Purkinje cell (primary cell): ENCODE results near the gene TNF. TPM values are rescaled to one million over a fixed set of nuclear protein-coding genes. Genes with fewer than 3 reads are reported as not detected.

Experiments
- polyA plus RNA-seq: library from polyadenylated mRNA; unstranded; fragments of >200 nt; fragmentation: Nextera tagmentation; gene quantifications from 2 replicates; pipeline ENCODE4 v1.2.1, GENCODE V29; 2014

The TNF gene
- polyA plus RNA-seq = not detected in 2 replicates

DNA sequence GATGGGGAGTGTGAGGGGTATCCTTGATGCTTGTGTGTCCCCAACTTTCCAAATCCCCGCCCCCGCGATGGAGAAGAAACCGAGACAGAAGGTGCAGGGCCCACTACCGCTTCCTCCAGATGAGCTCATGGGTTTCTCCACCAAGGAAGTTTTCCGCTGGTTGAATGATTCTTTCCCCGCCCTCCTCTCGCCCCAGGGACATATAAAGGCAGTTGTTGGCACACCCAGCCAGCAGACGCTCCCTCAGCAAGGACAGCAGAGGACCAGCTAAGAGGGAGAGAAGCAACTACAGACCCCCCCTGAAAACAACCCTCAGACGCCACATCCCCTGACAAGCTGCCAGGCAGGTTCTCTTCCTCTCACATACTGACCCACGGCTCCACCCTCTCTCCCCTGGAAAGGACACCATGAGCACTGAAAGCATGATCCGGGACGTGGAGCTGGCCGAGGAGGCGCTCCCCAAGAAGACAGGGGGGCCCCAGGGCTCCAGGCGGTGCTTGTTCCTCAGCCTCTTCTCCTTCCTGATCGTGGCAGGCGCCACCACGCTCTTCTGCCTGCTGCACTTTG lies at the start of gene TNF:
TNF (plus strand) TSS at position 231 of the 567 bp plus-strand sequence; CDS start at position 408, 177 bp downstream.

DNA sequence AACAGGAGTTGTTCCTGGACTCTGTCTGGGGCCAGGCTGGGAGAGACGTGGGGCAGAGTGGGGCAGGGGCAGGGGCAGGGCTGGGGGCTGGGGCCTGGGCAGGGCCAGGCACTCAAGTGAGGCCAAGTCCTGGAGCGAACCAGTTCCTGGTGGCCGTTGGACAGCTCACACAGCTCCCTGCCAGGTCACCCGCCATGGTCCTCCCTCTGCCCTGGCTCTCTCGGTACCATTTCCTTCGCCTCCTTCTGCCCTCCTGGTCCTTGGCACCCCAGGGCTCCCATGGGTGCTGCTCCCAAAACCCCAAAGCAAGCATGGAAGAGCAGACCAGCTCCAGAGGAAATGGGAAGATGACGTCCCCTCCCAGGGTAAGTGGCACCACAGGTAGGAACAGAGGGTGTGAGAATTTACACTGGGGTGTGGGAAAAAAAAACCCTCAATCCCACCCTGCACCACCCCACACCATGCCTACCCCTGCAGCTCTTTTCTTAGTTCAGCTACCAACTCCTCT lies 46.5 kb upstream of the TNF start, which contains the start of gene MCCD1:
MCCD1 (plus strand) TSS at position 142 of the 508 bp plus-strand sequence; CDS start at position 195, 53 bp downstream.

DNA sequence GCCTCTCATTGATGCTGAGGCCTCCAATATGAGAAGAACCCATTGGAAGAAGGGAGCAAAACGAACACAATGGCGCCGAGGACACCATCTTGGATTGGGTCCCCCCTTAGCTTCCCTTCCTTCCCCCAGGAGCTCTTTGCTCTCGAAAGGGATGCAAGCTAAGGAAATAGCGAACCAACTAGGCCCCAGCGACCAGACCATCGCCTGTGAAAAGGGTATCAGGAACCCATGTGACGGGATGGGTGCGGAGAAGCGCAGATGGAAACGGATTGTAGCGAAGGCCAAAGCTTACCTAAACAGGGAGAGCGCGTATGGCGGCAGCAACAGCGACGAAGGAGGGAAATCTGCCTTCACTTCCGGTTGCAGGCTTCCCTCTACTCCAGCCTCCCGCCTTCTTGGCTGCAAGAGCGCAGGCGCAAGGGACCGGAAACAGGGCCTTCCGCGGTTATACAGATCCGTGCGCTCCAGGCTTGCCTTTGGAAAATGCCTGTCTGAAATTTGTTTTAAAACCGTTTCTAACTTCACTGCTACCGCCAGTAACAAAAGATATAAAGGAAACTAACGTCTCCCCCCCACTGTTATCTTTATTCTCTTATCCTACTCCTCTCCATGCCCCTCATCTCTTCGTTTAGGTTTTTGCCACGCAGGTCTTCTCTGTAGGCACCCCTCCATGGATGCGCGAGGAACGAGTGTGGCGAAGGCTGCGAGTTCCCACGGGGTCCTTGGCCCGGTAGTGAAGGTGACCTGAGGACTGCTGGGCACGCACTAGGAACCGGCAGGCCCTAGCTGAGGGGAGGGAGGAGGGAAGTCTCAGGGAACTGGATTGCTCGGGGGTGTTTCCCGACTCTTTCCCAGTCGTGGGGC lies 33.5 kb upstream of the TNF start, which contains the start of gene DDX39B:
DDX39B (minus strand) TSS at position 346 of the 864 bp plus-strand sequence. CDS start 1,471 bp downstream, outside the sequence.

DNA sequence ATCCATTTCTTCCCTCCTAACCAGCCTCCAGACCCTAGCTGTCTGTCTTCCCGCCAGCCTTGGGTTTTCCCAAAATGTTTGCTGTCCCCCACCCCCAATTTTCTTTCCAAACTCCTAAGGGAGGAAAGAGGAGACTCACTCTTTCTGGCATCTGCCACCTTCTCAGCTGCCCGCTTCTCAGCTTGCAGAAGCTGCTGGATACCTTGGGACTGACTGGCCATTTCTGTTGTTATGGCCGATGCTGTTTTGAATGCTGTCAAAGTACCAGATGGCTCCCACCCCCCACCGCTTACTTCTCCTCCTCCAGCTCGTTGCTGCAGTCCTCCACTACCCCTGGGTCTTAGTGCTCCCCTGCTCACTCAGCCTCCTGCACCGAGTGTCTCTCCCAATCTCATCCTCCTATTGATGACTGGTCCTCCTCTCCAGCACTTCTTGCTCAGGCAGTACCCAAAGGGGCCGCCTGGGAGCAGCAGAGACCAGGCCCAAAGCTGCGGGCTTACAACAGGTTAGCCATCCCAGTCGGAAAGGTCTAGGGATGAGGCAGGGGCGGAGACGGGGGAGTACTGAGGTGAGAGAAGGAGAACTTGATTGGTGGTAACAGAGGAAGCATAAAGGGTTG lies 28.9 kb upstream of the TNF start, which contains the start of gene ATP6V1G2:
ATP6V1G2 (minus strand) TSS at position 270 of the 619 bp plus-strand sequence; CDS start at position 221, 49 bp downstream.

DNA sequence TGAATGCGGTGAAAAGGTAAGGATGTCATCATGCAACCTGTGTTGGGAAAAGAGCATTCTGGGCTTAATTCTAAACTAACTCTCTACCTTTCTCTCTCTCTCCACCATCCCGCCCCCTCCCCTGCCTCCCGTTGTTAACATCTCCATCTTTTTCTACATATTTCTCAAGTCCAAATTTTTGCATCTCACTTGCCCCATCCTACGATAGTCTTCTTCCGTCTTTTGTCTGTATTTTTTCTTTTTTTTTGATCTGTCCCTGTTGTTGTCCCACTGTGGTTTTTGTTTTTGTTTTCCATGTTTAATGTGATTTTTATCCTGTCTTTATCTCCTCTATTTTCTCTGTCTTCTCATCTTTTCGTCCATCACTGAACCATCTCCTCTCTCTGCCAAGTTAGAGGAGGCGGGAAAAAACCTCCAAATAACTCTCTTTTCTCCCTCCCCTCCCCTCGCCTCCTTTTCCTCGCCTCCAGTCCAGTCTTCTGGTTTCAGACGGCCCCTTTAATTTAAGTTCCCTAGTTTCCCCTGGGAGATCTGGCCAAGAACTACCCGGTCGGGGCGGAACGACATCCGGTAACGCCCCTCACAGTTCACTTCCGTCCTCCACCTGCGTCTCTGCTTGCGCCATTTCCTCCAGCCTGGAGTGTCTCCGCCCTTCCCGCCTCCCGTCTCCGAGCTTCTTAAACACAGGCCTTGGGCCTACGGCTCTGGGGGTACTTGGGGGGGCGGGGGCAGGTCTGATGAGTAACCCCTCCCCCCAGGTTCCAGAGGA lies 28.2 kb upstream of the TNF start, which contains the start of gene NFKBIL1:
NFKBIL1 (plus strand) TSS at position 651 of the 769 bp plus-strand sequence; CDS start at position 738, 87 bp downstream.

DNA sequence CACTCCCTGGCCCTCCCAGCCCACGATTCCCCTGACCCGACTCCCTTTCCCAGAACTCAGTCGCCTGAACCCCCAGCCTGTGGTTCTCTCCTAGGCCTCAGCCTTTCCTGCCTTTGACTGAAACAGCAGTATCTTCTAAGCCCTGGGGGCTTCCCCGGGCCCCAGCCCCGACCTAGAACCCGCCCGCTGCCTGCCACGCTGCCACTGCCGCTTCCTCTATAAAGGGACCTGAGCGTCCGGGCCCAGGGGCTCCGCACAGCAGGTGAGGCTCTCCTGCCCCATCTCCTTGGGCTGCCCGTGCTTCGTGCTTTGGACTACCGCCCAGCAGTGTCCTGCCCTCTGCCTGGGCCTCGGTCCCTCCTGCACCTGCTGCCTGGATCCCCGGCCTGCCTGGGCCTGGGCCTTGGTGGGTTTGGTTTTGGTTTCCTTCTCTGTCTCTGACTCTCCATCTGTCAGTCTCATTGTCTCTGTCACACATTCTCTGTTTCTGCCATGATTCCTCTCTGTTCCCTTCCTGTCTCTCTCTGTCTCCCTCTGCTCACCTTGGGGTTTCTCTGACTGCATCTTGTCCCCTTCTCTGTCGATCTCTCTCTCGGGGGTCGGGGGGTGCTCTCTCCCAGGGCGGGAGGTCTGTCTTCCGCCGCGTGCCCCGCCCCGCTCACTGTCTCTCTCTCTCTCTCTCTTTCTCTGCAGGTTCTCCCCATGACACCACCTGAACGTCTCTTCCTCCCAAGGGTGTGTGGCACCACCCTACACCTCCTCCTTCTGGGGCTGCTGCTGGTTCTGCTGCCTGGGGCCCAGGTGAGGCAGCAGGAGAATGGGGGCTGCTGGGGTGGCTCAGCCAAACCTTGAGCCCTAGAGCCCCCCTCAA lies 3.1 kb upstream of the TNF start, which contains the start of gene LTA:
LTA (plus strand) TSS at position 249 of the 871 bp plus-strand sequence; CDS start at position 703, 454 bp downstream.

DNA sequence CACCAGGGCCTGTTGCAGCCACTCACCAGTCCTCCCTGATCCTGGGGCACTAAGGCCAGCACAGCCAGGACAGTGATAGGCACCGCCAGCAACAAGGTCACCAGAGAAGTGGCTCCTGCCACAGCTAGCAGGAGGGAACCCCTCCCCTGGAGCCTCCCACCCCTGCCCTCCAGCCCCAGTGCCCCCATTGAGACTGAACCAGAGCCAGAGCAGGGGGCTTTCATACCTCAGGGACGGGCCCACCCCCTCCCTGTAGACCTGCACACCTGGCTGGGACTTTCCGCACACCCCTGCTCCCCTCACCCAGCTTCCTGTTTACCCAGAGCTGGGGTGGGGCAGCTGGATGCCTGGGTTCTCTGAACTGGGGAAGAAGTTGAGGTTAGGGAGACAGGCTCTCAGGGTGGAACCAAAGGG lies 6.9 kb downstream of the TNF start, which contains the start of gene LTB:
LTB (minus strand) TSS at position 195 of the 414 bp plus-strand sequence; CDS start at position 188, 7 bp downstream.

DNA sequence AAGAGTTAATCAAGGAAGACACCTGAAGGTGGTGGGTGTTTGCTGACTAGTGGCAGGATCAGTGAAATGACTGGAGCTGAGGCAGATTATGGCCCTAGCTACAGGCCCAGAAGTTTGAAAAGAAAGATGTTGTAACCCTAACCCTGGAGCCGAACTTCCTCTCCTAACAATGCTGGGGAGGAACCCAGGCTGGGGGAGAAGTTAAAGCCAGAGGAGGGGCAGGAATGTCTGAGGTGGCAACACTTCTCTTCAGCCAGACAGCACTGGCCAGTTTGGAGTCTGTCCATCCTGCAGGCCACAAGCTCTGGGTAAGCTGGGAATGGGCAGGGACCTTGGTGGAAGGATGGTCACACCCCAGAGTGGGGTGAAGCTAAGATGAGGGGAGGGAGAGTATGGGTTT lies 10.6 kb downstream of the TNF start, which contains the start of gene LST1:
LST1 (plus strand) TSS at position 270 of the 400 bp plus-strand sequence. CDS start 1,023 bp downstream, outside the sequence.

DNA sequence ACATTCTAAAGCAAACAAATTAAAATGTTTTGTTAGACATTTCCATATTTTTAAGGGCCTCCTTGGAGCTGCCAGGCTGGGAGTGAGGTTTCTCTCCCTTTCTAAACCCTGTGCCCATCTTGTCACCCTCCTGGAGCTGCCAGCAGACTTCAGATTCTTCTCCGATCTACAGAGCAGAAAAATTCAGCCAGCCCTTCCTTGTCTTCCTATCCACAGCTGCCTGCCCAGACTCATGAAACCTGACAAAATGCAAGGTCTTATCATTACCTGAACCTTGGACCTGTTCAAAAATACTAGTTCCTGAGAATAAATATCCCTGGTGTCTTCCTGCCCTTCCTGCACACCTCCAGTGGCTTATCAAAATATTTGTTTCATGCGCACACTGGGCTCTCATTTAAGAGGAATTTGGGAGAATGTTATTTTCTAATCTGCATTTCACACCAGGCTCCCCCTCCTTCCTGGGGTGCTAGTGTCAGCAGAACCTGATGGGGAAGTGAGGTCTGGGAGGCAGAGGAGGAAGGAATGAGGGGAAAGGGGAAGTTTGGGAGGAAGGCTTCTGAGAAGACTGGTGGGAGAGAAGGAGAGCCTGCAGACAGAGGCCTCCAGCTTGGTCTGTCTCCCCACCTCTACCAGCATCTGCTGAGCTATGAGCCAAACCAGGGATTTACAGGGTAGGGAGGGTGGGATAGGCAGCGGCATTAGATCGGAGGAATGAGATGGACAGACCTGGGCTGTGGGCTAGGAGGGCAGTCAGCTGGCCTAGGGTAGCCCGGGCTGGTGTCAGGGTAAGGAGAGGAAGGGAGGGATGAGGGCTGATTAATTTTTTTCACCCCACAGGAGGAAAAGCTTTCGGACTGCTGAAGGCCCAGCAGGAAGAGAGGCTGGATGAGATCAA lies 39.6 kb downstream of the TNF start, which contains the start of gene AIF1:
AIF1 (plus strand) TSS at position 551 of the 895 bp plus-strand sequence; CDS start at position 647, 96 bp downstream.

DNA sequence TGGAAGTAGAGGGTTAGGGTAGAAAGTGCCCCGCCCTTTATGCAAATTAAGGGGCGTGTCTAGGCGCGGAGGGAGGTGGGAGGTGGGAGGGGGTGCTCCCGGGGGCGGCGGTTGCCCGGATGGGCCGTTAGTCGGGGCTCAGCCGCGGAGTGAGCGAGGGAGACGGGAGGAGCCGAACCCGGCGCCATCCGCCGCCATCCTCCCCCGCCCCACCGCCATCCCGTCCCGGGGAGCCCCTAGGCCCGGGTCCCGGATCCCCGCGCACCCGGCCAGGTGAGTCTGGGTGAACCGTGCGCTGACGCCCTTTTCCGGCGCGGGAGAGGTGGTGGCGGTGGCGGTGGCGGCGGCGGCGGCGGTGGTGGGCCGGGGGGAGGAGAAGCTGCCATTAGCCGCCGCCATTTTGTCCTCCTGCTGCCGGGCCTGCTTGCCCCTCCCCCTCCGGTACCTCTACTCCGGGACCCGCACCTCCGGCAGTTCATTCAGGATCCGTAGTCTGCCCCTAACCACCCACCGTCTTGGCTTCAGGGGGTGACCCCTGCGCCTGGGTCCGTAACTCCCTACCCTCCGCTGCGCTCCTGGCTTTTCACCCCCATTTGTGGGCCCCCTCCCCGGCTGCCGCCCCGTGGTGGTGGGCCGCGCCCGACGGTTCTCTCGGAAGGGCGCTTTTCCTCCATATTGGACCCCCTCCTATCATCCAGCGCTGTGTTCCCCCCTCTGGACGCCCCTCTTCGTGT lies 45.4 kb downstream of the TNF start, which contains the start of gene PRRC2A:
PRRC2A (plus strand) TSS at position 130 of the 734 bp plus-strand sequence. CDS start 2,075 bp downstream, outside the sequence.

Other genes with a start within 250 kb of the TNF start
- 164 and 256 TPM in 2 replicates for gene HLA-B, start 218.4 kb upstream of the TNF start, polyA plus RNA-seq
- 0.32 TPM in 1 of 2 replicates, not detected in the other for gene MICA, start 172.0 kb upstream of the TNF start, polyA plus RNA-seq
- not detected in 2 replicates for gene MICB, start 77.4 kb upstream of the TNF start, polyA plus RNA-seq
- not detected in 2 replicates for gene MCCD1, start 46.6 kb upstream of the TNF start, polyA plus RNA-seq
- 76.0 and 88.5 TPM in 2 replicates for gene DDX39B, start 33.6 kb upstream of the TNF start, polyA plus RNA-seq
- 154 and 211 TPM in 2 replicates for gene ATP6V1G2, start 29.0 kb upstream of the TNF start, polyA plus RNA-seq
- 0.62 and 0.75 TPM in 2 replicates for gene NFKBIL1, start 28.0 kb upstream of the TNF start, polyA plus RNA-seq
- not detected in 2 replicates for gene LTA, start 3.3 kb upstream of the TNF start, polyA plus RNA-seq
- gene LTB, start 6.9 kb downstream of the TNF start, polyA plus RNA-seq = not detected in 2 replicates
- gene LST1, start 10.7 kb downstream of the TNF start, polyA plus RNA-seq = not detected in 2 replicates
- gene NCR3, start 17.4 kb downstream of the TNF start, polyA plus RNA-seq = not detected in 2 replicates
- gene AIF1, start 39.7 kb downstream of the TNF start, polyA plus RNA-seq = 2.7 TPM in 1 of 2 replicates, not detected in the other
- gene PRRC2A, start 45.1 kb downstream of the TNF start, polyA plus RNA-seq = 3.7 and 3.8 TPM in 2 replicates
- 16.0 and 30.8 TPM in 2 replicates for gene BAG6, start 77.1 kb downstream of the TNF start, polyA plus RNA-seq
- gene APOM, start 80.3 kb downstream of the TNF start, polyA plus RNA-seq = 1.8 and 2.4 TPM in 2 replicates
- gene C6orf47, start 85.2 kb downstream of the TNF start, polyA plus RNA-seq = 0.39 and 1.3 TPM in 2 replicates
- gene GPANK1, start 89.4 kb downstream of the TNF start, polyA plus RNA-seq = 3.1 and 4.2 TPM in 2 replicates
- gene CSNK2B, start 90.5 kb downstream of the TNF start, polyA plus RNA-seq = 299 and 301 TPM in 2 replicates
- gene LY6G5B, start 94.4 kb downstream of the TNF start, polyA plus RNA-seq = 0.24 and 1.8 TPM in 2 replicates
- 0.29 and 2.4 TPM in 2 replicates for gene LY6G5C, start 105.5 kb downstream of the TNF start, polyA plus RNA-seq
- 67.3 and 71.0 TPM in 2 replicates for gene ABHD16A, start 127.8 kb downstream of the TNF start, polyA plus RNA-seq
- gene LY6G6F, start 131.3 kb downstream of the TNF start, polyA plus RNA-seq = not detected in 2 replicates
- not detected in 2 replicates for gene LY6G6D, start 139.8 kb downstream of the TNF start, polyA plus RNA-seq
- not detected in 2 replicates for gene LY6G6C, start 146.2 kb downstream of the TNF start, polyA plus RNA-seq
- not detected in 2 replicates for gene MPIG6B, start 147.8 kb downstream of the TNF start, polyA plus RNA-seq
- 2.6 and 7.7 TPM in 2 replicates for gene DDAH2, start 153.7 kb downstream of the TNF start, polyA plus RNA-seq
- gene CLIC1, start 161.0 kb downstream of the TNF start, polyA plus RNA-seq = 1.2 and 1.3 TPM in 2 replicates
- not detected in 2 replicates for gene MSH5, start 164.4 kb downstream of the TNF start, polyA plus RNA-seq
- gene SAPCD1, start 187.1 kb downstream of the TNF start, polyA plus RNA-seq = not detected in 2 replicates
- 3.1 TPM in 1 of 2 replicates, not detected in the other for gene VWA7, start 201.8 kb downstream of the TNF start, polyA plus RNA-seq
- gene VARS1, start 220.2 kb downstream of the TNF start, polyA plus RNA-seq = 5.9 and 6.1 TPM in 2 replicates
- gene LSM2, start 231.4 kb downstream of the TNF start, polyA plus RNA-seq = 26.3 and 31.0 TPM in 2 replicates
- gene HSPA1L, start 239.7 kb downstream of the TNF start, polyA plus RNA-seq = 0.76 and 1.6 TPM in 2 replicates
- 3.4 and 5.1 TPM in 2 replicates for gene HSPA1A, start 240.0 kb downstream of the TNF start, polyA plus RNA-seq